ENCODE results near the gene INPP4A.

INPP4A gene

GRCh38 chr2:98506881-98507280 is 62.2 kb downstream of the INPP4A start:
- TF ChIP-seq ZFX (IDR thresholded peaks at IDR 0.05; ENCODE audit: borderline replicate concordance) (no peak), CTCF (IDR thresholded peaks at IDR 0.05) (no peak)
- no peak overlapping the region for H3K27ac ChIP-seq

- no peak overlapping the region for H3K27ac ChIP-seq
- TF ChIP-seq ZFX (IDR thresholded peaks at IDR 0.05; ENCODE audit: borderline replicate concordance) (no peak), CTCF (IDR thresholded peaks at IDR 0.05) (no peak)
Measured at GRCh38 chr2:98507461-98507860, 62.8 kb downstream of the INPP4A start.

GRCh38 chr2:98507891-98508708 is 63.4 kb downstream of the INPP4A start:
- TF ChIP-seq CTCF (IDR thresholded peaks at IDR 0.05) (no peak), ZFX (IDR thresholded peaks at IDR 0.05; ENCODE audit: borderline replicate concordance) (no peak)
- no peak overlapping the region for H3K27ac ChIP-seq

GRCh38 chr2:98508709-98509066 is 64.0 kb downstream of the INPP4A start:
- H3K27ac ChIP-seq, result no peak overlapping the region

GRCh38 chr2:98509542-98510321 is 65.1 kb downstream of the INPP4A start:
- H3K27ac ChIP-seq, result no peak overlapping the region
- TF ChIP-seq CTCF (IDR thresholded peaks at IDR 0.05) (no peak), ZFX (IDR thresholded peaks at IDR 0.05; ENCODE audit: borderline replicate concordance) (no peak)

More at GRCh38 chr2:98508709-98509066, 64.0 kb downstream of the INPP4A start:
- TF ChIP-seq ZFX (IDR thresholded peaks at IDR 0.05; ENCODE audit: borderline replicate concordance) (no peak), CTCF (IDR thresholded peaks at IDR 0.05) (no peak)

- TF ChIP-seq ZFX (IDR thresholded peaks at IDR 0.05; ENCODE audit: borderline replicate concordance) (no peak), CTCF (IDR thresholded peaks at IDR 0.05) (no peak)
- H3K27ac ChIP-seq, result no peak overlapping the region
Measured at GRCh38 chr2:98510322-98510662, 65.6 kb downstream of the INPP4A start.

GRCh38 chr2:98511981-98512380 is 67.3 kb downstream of the INPP4A start:
- TF ChIP-seq ZFX (IDR thresholded peaks at IDR 0.05; ENCODE audit: borderline replicate concordance), result no peak
- no peak for TF ChIP-seq CTCF (IDR thresholded peaks at IDR 0.05)
- no peak overlapping the region for H3K27ac ChIP-seq

Data from 22Rv1 (cell line).